IMR-90 (cell line): Measurements from ENCODE around the gene IGHMBP2. TPM values are rescaled to one million over a fixed set of nuclear protein-coding genes. Genes with fewer than 3 reads are reported as not detected.

ENCODE experiments used
- ATAC-seq: fragments of 200-7000 bp; cut with Tn5 transposase; 2 replicates; pipeline ENCODE4 v1.9.1; 2020; ENCODE audit warnings: low read depth, mild to moderate bottlenecking, moderate library complexity
- BruUV-seq: library from RNA; stranded (reverse); fragments of 400-500 nt; replicated peaks from 2 replicates; lab custom pipeline; 2021; lab: Mats Ljungman, UMichigan
- CTCF ChIA-PET: fragments of 300-600 bp; formaldehyde crosslinking; extraction: SDS; loops from one replicate; lab custom pipeline; 2021; ENCODE audit warnings: antibody characterized with exemption; lab: Yijun Ruan, JAX
- POLR2A ChIA-PET: fragments of 300-600 bp; sonication (Branson Sonifier 250); formaldehyde crosslinking; loops from one replicate; lab custom pipeline; 2022; ENCODE audit warnings: antibody characterized with exemption; ENCODE audit not compliant: unreplicated experiment; lab: Charles Lee
- DNase-seq: peaks from one replicate; pipeline ENCODE4 v3.0.0; 2013
- H2AFZ ChIP-seq: replicated peaks from 2 replicates; pipeline ENCODE3; 2013; ENCODE audit warnings: low read length, mild to moderate bottlenecking; ENCODE audit not compliant: poor library complexity
- H2AK5ac ChIP-seq: 2 replicates; pipeline ENCODE4 v1.6.1; 2013; ENCODE audit warnings: low read depth, low read length, inconsistent platforms
- H2AK9ac ChIP-seq: replicated peaks from 2 replicates; pipeline ENCODE3; 2013; ENCODE audit warnings: mild to moderate bottlenecking, low read depth, low read length, moderate library complexity; ENCODE audit not compliant: poor library complexity
- H2BK120ac ChIP-seq: 2 replicates; pipeline ENCODE4 v1.6.1; 2013; ENCODE audit warnings: low read depth, low read length, inconsistent platforms
- H2BK15ac ChIP-seq: 3 replicates; pipeline ENCODE4 v1.6.1; 2013; ENCODE audit warnings: low read depth, low read length, inconsistent platforms
- H2BK20ac ChIP-seq: 2 replicates; pipeline ENCODE4 v1.6.1; 2013; ENCODE audit warnings: low read depth, mild to moderate bottlenecking, inconsistent platforms, low read length, moderate library complexity
- H2BK5ac ChIP-seq: 2 replicates; pipeline ENCODE4 v1.6.1; 2013; ENCODE audit warnings: mild to moderate bottlenecking, low read depth, low read length, inconsistent platforms; ENCODE audit not compliant: poor library complexity, severe bottlenecking
- H3K14ac ChIP-seq: replicated peaks from 2 replicates; pipeline ENCODE4 v1.6.1; 2013; ENCODE audit warnings: low read depth, low read length, inconsistent platforms
- H3K18ac ChIP-seq: 2 replicates; pipeline ENCODE4 v1.6.1; 2013; ENCODE audit warnings: low read depth, low read length, control low read depth
- H3K23ac ChIP-seq: 2 replicates; pipeline ENCODE4 v1.6.1; 2013; ENCODE audit warnings: low read depth, low read length, inconsistent platforms
- H3K27ac ChIP-seq: 2 replicates; pipeline ENCODE4 v1.5.1; 2013; ENCODE audit warnings: mild to moderate bottlenecking, control low read depth, low read length; ENCODE audit not compliant: insufficient read depth
- H3K27me3 ChIP-seq: 2 replicates; pipeline ENCODE4 v1.6.1; 2013; ENCODE audit warnings: low read length; ENCODE audit not compliant: control insufficient read depth, insufficient read depth
- H3K36me3 ChIP-seq: 2 replicates; pipeline ENCODE4 v1.6.1; 2013; ENCODE audit warnings: low read length, mixed read lengths; ENCODE audit not compliant: control insufficient read depth, insufficient read depth
- H3K4ac ChIP-seq: 2 replicates; pipeline ENCODE4 v1.6.1; 2013; ENCODE audit warnings: low read depth, low read length, inconsistent platforms
- H3K4me1 ChIP-seq: 2 replicates; pipeline ENCODE4 v1.6.1; 2013; ENCODE audit warnings: low read length, mixed read lengths; ENCODE audit not compliant: control insufficient read depth, insufficient read depth
- H3K4me2 ChIP-seq: 2 replicates; pipeline ENCODE4 v1.6.1; 2013; ENCODE audit warnings: low read depth, mild to moderate bottlenecking, control low read depth, low read length, moderate library complexity
- H3K4me3 ChIP-seq: 2 replicates; pipeline ENCODE4 v1.5.1; 2013; ENCODE audit warnings: low read depth, mild to moderate bottlenecking, control low read depth, low read length, moderate library complexity; ENCODE audit not compliant: insufficient read depth
- H3K56ac ChIP-seq: 2 replicates; pipeline ENCODE4 v1.6.1; 2013; ENCODE audit warnings: low read length, inconsistent platforms; ENCODE audit not compliant: insufficient read depth; ENCODE audit errors: extremely low read depth
- H3K79me1 ChIP-seq, 2 experiments: 2 replicates each; pipeline ENCODE4 v1.6.1; 2013; ENCODE audit warnings: low read length in 2 of 2, inconsistent platforms in 1 of 2, low read depth in 1 of 2
- H3K9ac ChIP-seq: 2 replicates; pipeline ENCODE4 v1.6.1; 2013; ENCODE audit warnings: low read depth, low read length, control low read depth
- H3K9me1 ChIP-seq: 2 replicates; pipeline ENCODE4 v1.6.1; 2013; ENCODE audit warnings: low read length, inconsistent platforms; ENCODE audit not compliant: insufficient read depth
- H3K9me3 ChIP-seq: 2 replicates; pipeline ENCODE4 v1.6.1; 2013; ENCODE audit warnings: low read length; ENCODE audit not compliant: control insufficient read depth, insufficient read depth
- H4K20me1 ChIP-seq: 2 replicates; pipeline ENCODE4 v1.6.1; 2013; ENCODE audit warnings: low read length, inconsistent platforms; ENCODE audit not compliant: insufficient read depth
- H4K5ac ChIP-seq: 2 replicates; pipeline ENCODE4 v1.6.1; 2013; ENCODE audit warnings: mild to moderate bottlenecking, low read depth, low read length, control low read depth
- H4K8ac ChIP-seq, 2 experiments: 2 replicates each; pipeline ENCODE4 v1.6.1; 2013; ENCODE audit warnings: low read depth in 2 of 2, low read length in 2 of 2, control low read depth in 1 of 2, inconsistent platforms in 1 of 2
- H4K91ac ChIP-seq: 2 replicates; pipeline ENCODE4 v1.6.1; 2013; ENCODE audit warnings: low read depth, low read length, inconsistent platforms; ENCODE audit not compliant: insufficient read depth
- MAFK ChIP-seq: IDR thresholded peaks from 2 replicates; pipeline ENCODE4 v1.6.1; 2012; ENCODE audit warnings: low read depth, low read length, improper control_type of control experiment
- POLR2A ChIP-seq: IDR thresholded peaks from 2 replicates; pipeline ENCODE4 v1.6.1; 2012; ENCODE audit warnings: mild to moderate bottlenecking, low read depth, low read length
- RCOR1 ChIP-seq: IDR thresholded peaks from 2 replicates; pipeline ENCODE4 v1.6.1; 2012; ENCODE audit warnings: mild to moderate bottlenecking, low read length, improper control_type of control experiment; ENCODE audit not compliant: insufficient replicate concordance
- SMC3 ChIP-seq: fragments of 150-350 bp; IDR thresholded peaks from 2 replicates; pipeline ENCODE4 v1.6.1; 2016; ENCODE audit warnings: low read depth, mild to moderate bottlenecking, antibody characterized with exemption, low read length, moderate library complexity
- dilution Hi-C: fragments of 300-500 bp; cut with HindIII; formaldehyde crosslinking; loops from one replicate; pipeline ENCODE4 v1.14.3; 2018; ENCODE audit warnings: low sequenced_read_pairs; ENCODE audit not compliant: unreplicated experiment
- in situ Hi-C: fragments of 300-500 bp; cut with MboI; formaldehyde crosslinking; loops from 3 replicates; pipeline ENCODE4 v1.14.3; 2019; ENCODE audit warnings: low sequenced_read_pairs, inconsistent platforms, mixed read lengths
- intact Hi-C: fragments of 100-400 bp; cut with micrococcal nuclease; formaldehyde crosslinking; loops from 2 replicates; pipeline ENCODE4 v1.10.0; 2022
- polyA plus RNA-seq, 3 experiments: library from polyadenylated mRNA; depleted of rRNA; stranded (reverse); fragments of >200 nt; gene quantifications; 2 replicates each; pipeline ENCODE4 v1.2.3, GENCODE V29; 2012; ENCODE audit warnings: low replicate concordance in 1 of 3
- total RNA-seq: library from RNA; depleted of rRNA; stranded (reverse); fragments of >200 nt; gene quantifications from 2 replicates; pipeline ENCODE4 v1.2.3, GENCODE V29; 2012
- TF ChIP-seq, protein P1 (sequence below): fragments of 150-350 bp; IDR thresholded peaks from 2 replicates; pipeline ENCODE4 v1.6.1; 2017; ENCODE audit warnings: mild to moderate bottlenecking, antibody characterized with exemption, low read length, low read depth

The IGHMBP2 gene
- total and polyA plus RNA-seq, 2 of the 4 experiments (the other 2 are of a cell fraction) = 4.5 to 11.1 TPM

DNA sequence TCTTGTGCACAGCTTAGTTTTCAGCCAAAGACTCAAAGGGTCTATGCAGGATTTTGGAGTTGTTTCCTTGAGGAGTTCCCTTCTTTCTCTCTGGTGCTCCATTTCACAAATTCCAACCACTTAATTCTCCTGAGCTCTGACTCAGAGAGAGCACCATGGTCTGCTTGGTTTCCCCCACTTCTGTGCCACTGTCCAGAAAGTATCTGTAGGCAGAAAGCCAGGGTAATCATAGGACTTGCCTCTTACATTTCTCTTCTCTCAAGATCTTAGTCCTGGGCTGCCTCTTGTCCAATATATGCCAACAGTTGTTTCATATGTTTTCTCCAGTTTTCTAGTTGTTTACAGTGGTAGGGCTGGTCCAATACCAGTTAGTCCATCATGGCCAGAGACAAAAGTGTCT lies 83.5 kb downstream of the IGHMBP2 start:
- H2BK5ac ChIP-seq = no peak overlapping the region
- ATAC-seq = peak; percentile 37
- no peak overlapping the region for H2BK120ac ChIP-seq
- no peak overlapping the region for H3K23ac ChIP-seq
- H3K18ac ChIP-seq = no peak overlapping the region
- H2BK15ac ChIP-seq = no peak overlapping the region
- H3K4me2 ChIP-seq = no peak overlapping the region
- peaks cover 22% of the 10 kb centered on the region for H3K27me3 ChIP-seq
- no peaks in the 10 kb centered on the region for H4K20me1 ChIP-seq
- no peak overlapping the region for H4K8ac ChIP-seq
- H3K9ac ChIP-seq = no peak overlapping the region
- POLR2A ChIA-PET = no interaction called here
- in situ Hi-C loops (no loop called here), intact Hi-C loops (no loop called here), dilution Hi-C loops (no loop called here)
- H2AFZ ChIP-seq = no peak overlapping the region
- no peak overlapping the region for H3K56ac ChIP-seq
- H3K4me3 ChIP-seq = no peak overlapping the region
- H4K5ac ChIP-seq = no peak overlapping the region
- H3K14ac ChIP-seq = no peak overlapping the region
- H3K4ac ChIP-seq = no peak overlapping the region
- DNase-seq = no peak
- H3K27ac ChIP-seq = no peak overlapping the region
- no peaks in the 10 kb centered on the region; the same call in 1 of the 2 replicates for H3K9me3 ChIP-seq
- H3K4me1 ChIP-seq = no peaks in the 10 kb centered on the region
- TF ChIP-seq SMC3 (no peak), MAFK (no peak), POLR2A (no peak), RCOR1 (no peak)
- TF ChIP-seq, protein P1, sequence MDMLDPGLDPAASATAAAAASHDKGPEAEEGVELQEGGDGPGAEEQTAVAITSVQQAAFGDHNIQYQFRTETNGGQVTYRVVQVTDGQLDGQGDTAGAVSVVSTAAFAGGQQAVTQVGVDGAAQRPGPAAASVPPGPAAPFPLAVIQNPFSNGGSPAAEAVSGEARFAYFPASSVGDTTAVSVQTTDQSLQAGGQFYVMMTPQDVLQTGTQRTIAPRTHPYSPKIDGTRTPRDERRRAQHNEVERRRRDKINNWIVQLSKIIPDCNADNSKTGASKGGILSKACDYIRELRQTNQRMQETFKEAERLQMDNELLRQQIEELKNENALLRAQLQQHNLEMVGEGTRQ = no peak
- no peaks in the 10 kb centered on the region for H3K9me1 ChIP-seq
- no peak overlapping the region for H4K91ac ChIP-seq
- BruUV-seq = no TSS peak
- no peaks in the 10 kb centered on the region for H3K36me3 ChIP-seq
- no peak overlapping the region for H2AK5ac ChIP-seq
- H2BK20ac ChIP-seq = no peak overlapping the region
- no peak overlapping the region for H2AK9ac ChIP-seq
- no peaks in the 10 kb centered on the region for H3K79me1 ChIP-seq
- CTCF ChIA-PET = no interaction called here
